Rectal smooth muscle tissue (tissue), 1 donor: ENCODE data around the gene THSD7B.

ENCODE experiments used
- H3K27ac ChIP-seq: one replicate; pipeline ENCODE4 v1.7.0; 2013; ENCODE audit warnings: low read depth, low read length, inconsistent platforms
- H3K27me3 ChIP-seq: one replicate; pipeline ENCODE4 v1.7.0; 2013; ENCODE audit warnings: low read length; ENCODE audit not compliant: control insufficient read depth, insufficient read depth
- H3K36me3 ChIP-seq: one replicate; pipeline ENCODE4 v1.7.0; 2013; ENCODE audit warnings: low read length; ENCODE audit not compliant: control insufficient read depth, insufficient read depth
- H3K4me1 ChIP-seq: one replicate; pipeline ENCODE4 v1.7.0; 2013; ENCODE audit warnings: low read length; ENCODE audit not compliant: control insufficient read depth, insufficient read depth
- H3K4me3 ChIP-seq: one replicate; pipeline ENCODE4 v1.7.0; 2013; ENCODE audit warnings: low read length
- H3K9ac ChIP-seq: one replicate; pipeline ENCODE4 v1.7.0; 2013; ENCODE audit warnings: low read length

THSD7B gene

GRCh38 chr2:137644731-137645130, 879.4 kb downstream of the THSD7B start:
- H3K4me1 ChIP-seq = no peaks in the 10 kb centered on the region
- H3K27me3 ChIP-seq = no peaks in the 10 kb centered on the region
- no peak overlapping the region for H3K9ac ChIP-seq
- H3K36me3 ChIP-seq = no peaks in the 10 kb centered on the region
- H3K4me3 ChIP-seq = no peak overlapping the region
- H3K27ac ChIP-seq = no peak overlapping the region

GRCh38 chr2:137654046-137654445, 888.7 kb downstream of the THSD7B start:
- Histone ChIP-seq H3K4me3 (no peak overlapping the region), H3K27me3 (no peaks in the 10 kb centered on the region), H3K27ac (no peak overlapping the region), H3K36me3 (no peaks in the 10 kb centered on the region), H3K4me1 (no peaks in the 10 kb centered on the region), H3K9ac (no peak overlapping the region)

- H3K36me3 ChIP-seq = no peaks in the 10 kb centered on the region
- H3K4me1 ChIP-seq = no peaks in the 10 kb centered on the region
Measured at GRCh38 chr2:137655814-137656213, 890.5 kb downstream of the THSD7B start.

GRCh38 chr2:137658433-137658832, 893.1 kb downstream of the THSD7B start:
- Histone ChIP-seq H3K4me3 (no peak overlapping the region), H3K4me1 (no peaks in the 10 kb centered on the region), H3K27ac (no peak overlapping the region), H3K9ac (no peak overlapping the region), H3K36me3 (no peaks in the 10 kb centered on the region), H3K27me3 (no peaks in the 10 kb centered on the region)

More at GRCh38 chr2:137655814-137656213, 890.5 kb downstream of the THSD7B start:
- no peak overlapping the region for H3K9ac ChIP-seq
- H3K27ac ChIP-seq = no peak overlapping the region
- H3K4me3 ChIP-seq = no peak overlapping the region
- H3K27me3 ChIP-seq = no peaks in the 10 kb centered on the region

- Histone ChIP-seq H3K27ac (no peak overlapping the region), H3K4me3 (no peak overlapping the region), H3K36me3 (no peaks in the 10 kb centered on the region), H3K9ac (no peak overlapping the region), H3K4me1 (no peaks in the 10 kb centered on the region), H3K27me3 (no peaks in the 10 kb centered on the region)
Measured at GRCh38 chr2:137659616-137660015, 894.3 kb downstream of the THSD7B start.

GRCh38 chr2:137670111-137670510, 904.8 kb downstream of the THSD7B start:
- Histone ChIP-seq H3K27ac (no peak overlapping the region), H3K27me3 (no peaks in the 10 kb centered on the region), H3K4me3 (no peak overlapping the region), H3K9ac (no peak overlapping the region), H3K4me1 (no peaks in the 10 kb centered on the region), H3K36me3 (no peaks in the 10 kb centered on the region)

GRCh38 chr2:137672989-137673552, 907.7 kb downstream of the THSD7B start:
- no peak overlapping the region for H3K27ac ChIP-seq
- no peaks in the 10 kb centered on the region for H3K27me3 ChIP-seq

GRCh38 chr2:137674991-137675390, 909.6 kb downstream of the THSD7B start:
- no peaks in the 10 kb centered on the region for H3K36me3 ChIP-seq
- H3K4me1 ChIP-seq = no peaks in the 10 kb centered on the region
- no peak overlapping the region for H3K4me3 ChIP-seq
- H3K27me3 ChIP-seq = no peaks in the 10 kb centered on the region
- H3K9ac ChIP-seq = no peak overlapping the region
- no peak overlapping the region for H3K27ac ChIP-seq

More at GRCh38 chr2:137672989-137673552, 907.7 kb downstream of the THSD7B start:
- H3K9ac ChIP-seq = no peak overlapping the region
- H3K36me3 ChIP-seq = no peaks in the 10 kb centered on the region
- no peak overlapping the region for H3K4me3 ChIP-seq
- H3K4me1 ChIP-seq = no peaks in the 10 kb centered on the region

- Histone ChIP-seq H3K4me3 (no peak overlapping the region), H3K4me1 (no peaks in the 10 kb centered on the region), H3K27me3 (no peaks in the 10 kb centered on the region), H3K9ac (no peak overlapping the region), H3K36me3 (no peaks in the 10 kb centered on the region), H3K27ac (no peak overlapping the region)
Measured at GRCh38 chr2:137675584-137676327, 910.4 kb downstream of the THSD7B start.

GRCh38 chr2:137676346-137676745, 911.0 kb downstream of the THSD7B start:
- H3K27ac ChIP-seq = no peak overlapping the region
- no peak overlapping the region for H3K4me3 ChIP-seq
- no peaks in the 10 kb centered on the region for H3K4me1 ChIP-seq
- no peaks in the 10 kb centered on the region for H3K27me3 ChIP-seq
- H3K36me3 ChIP-seq = no peaks in the 10 kb centered on the region
- no peak overlapping the region for H3K9ac ChIP-seq

- Histone ChIP-seq H3K4me1 (no peaks in the 10 kb centered on the region), H3K4me3 (no peak overlapping the region), H3K36me3 (no peaks in the 10 kb centered on the region), H3K27me3 (no peaks in the 10 kb centered on the region), H3K9ac (no peak overlapping the region), H3K27ac (no peak overlapping the region)
Measured at GRCh38 chr2:137677466-137677865, 912.1 kb downstream of the THSD7B start.

GRCh38 chr2:137689549-137689948, 924.2 kb downstream of the THSD7B start:
- Histone ChIP-seq H3K4me1 (no peaks in the 10 kb centered on the region), H3K27ac (no peak overlapping the region), H3K27me3 (no peaks in the 10 kb centered on the region), H3K4me3 (no peak overlapping the region), H3K9ac (no peak overlapping the region), H3K36me3 (no peaks in the 10 kb centered on the region)

- Histone ChIP-seq H3K27ac (no peak overlapping the region), H3K36me3 (no peaks in the 10 kb centered on the region), H3K9ac (no peak overlapping the region), H3K27me3 (no peaks in the 10 kb centered on the region), H3K4me1 (no peaks in the 10 kb centered on the region), H3K4me3 (no peak overlapping the region)
Measured at GRCh38 chr2:137693534-137693933, 928.2 kb downstream of the THSD7B start.
